Stomach smooth muscle (tissue), 2 donors: ENCODE results near the gene KIF26B.

Experiments
- H3K27ac ChIP-seq: one replicate; pipeline ENCODE4 v1.7.0; 2013; ENCODE audit warnings: mild to moderate bottlenecking, low read length, inconsistent platforms
- H3K27me3 ChIP-seq, 2 donors: one replicate each; pipeline ENCODE4 v1.7.0; 2013; ENCODE audit warnings: low read length in 2 of 2; ENCODE audit not compliant: insufficient read depth in 2 of 2, control insufficient read depth in 1 of 2
- H3K36me3 ChIP-seq, 2 donors: one replicate each; pipeline ENCODE4 v1.7.0; 2013; ENCODE audit warnings: low read length in 2 of 2; ENCODE audit not compliant: control insufficient read depth in 2 of 2, insufficient read depth in 2 of 2
- H3K4me1 ChIP-seq: one replicate; pipeline ENCODE4 v1.7.0; 2013; ENCODE audit warnings: low read length; ENCODE audit not compliant: control insufficient read depth, insufficient read depth
- H3K4me3 ChIP-seq, 2 donors: one replicate each; pipeline ENCODE4 v1.7.0; 2013; ENCODE audit warnings: low read length in 2 of 2
- H3K9ac ChIP-seq, 2 donors: one replicate each; pipeline ENCODE4 v1.7.0; 2013; ENCODE audit warnings: low read length in 2 of 2, mild to moderate bottlenecking in 1 of 2
- H3K9me3 ChIP-seq, 2 donors: one replicate each; pipeline ENCODE4 v1.7.0; 2013; ENCODE audit warnings: low read length in 2 of 2; ENCODE audit not compliant: control insufficient read depth in 2 of 2
- donor health status: healthy.
- donor health status: Pancreatic carcinoma.

KIF26B gene

GRCh38 chr1:245420926-245421325 lies 266.1 kb downstream of the KIF26B start:
- no peak overlapping the region for H3K4me3 ChIP-seq
- no peaks in the 10 kb centered on the region for H3K9me3 ChIP-seq
- H3K27ac ChIP-seq: no peak overlapping the region
- H3K27me3 ChIP-seq: no peaks in the 10 kb centered on the region
- H3K4me1 ChIP-seq: no peaks in the 10 kb centered on the region
- H3K36me3 ChIP-seq: no peaks in the 10 kb centered on the region
- no peak overlapping the region for H3K9ac ChIP-seq

DNA sequence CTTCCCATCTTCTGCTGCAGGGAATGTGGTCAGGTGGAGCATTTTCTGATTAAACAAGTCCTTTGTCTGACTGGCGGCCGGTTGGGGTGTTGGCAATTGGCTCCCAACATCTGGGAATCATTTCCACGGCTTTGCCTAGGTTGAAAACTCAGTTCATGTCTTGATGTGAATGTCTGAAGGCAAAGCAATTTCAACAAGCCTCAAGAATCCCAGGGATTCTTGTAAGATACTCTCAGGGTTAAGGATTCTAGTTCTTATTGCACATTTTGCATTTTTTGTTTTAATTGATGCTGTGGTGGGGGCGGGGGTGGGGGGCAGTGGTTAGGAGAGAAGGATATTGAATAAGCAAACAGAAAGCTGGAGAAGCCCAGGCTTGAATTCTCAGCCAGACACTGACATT lies 273.9 kb downstream of the KIF26B start:
- Histone ChIP-seq H3K9me3 (no peaks in the 10 kb centered on the region), H3K4me3 (no peak overlapping the region), H3K36me3 (no peaks in the 10 kb centered on the region), H3K27me3 (no peaks in the 10 kb centered on the region), H3K9ac (no peak overlapping the region), H3K27ac (no peak overlapping the region), H3K4me1 (no peaks in the 10 kb centered on the region)

GRCh38 chr1:245431706-245432105 lies 276.9 kb downstream of the KIF26B start:
- H3K27me3 ChIP-seq: no peaks in the 10 kb centered on the region
- H3K27ac ChIP-seq: no peak overlapping the region
- H3K4me3 ChIP-seq: no peak overlapping the region
- H3K4me1 ChIP-seq: no peaks in the 10 kb centered on the region
- H3K36me3 ChIP-seq: no peaks in the 10 kb centered on the region
- no peaks in the 10 kb centered on the region for H3K9me3 ChIP-seq
- H3K9ac ChIP-seq: no peak overlapping the region

DNA sequence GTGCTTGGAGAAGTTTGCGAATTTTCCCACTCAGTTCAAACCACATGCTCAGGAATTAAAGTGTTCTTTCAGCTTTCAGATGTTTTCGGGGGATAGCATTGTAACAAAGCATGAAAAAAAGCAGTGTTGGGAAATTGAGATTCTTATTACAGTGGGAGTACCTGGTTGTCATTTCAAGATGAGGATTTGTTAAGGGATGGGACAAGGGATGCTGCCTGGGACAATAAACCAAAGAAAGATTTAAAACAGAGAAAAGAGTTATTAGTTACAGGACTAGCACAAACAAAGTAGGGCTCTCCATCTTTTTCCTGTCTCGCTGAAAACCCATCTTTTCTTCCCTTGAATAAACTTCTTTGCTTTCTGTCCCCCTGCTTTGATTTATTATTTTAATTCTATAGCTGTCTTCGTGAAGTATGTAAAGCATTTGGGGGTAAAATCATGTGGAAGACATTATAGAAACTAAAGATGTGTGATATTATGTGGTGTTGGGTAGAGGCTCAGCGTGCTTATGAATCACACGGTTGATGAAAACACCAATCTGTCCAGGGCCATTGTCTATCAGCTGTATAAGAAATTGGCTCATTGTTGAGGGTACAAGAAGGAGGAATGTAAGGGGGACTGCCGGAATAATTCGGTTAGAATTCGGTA lies 277.6 kb downstream of the KIF26B start:
- Histone ChIP-seq H3K9me3 (no peaks in the 10 kb centered on the region), H3K4me3 (no peak overlapping the region), H3K36me3 (no peaks in the 10 kb centered on the region), H3K27me3 (no peaks in the 10 kb centered on the region), H3K4me1 (no peaks in the 10 kb centered on the region), H3K9ac (no peak overlapping the region), H3K27ac (no peak overlapping the region)

DNA sequence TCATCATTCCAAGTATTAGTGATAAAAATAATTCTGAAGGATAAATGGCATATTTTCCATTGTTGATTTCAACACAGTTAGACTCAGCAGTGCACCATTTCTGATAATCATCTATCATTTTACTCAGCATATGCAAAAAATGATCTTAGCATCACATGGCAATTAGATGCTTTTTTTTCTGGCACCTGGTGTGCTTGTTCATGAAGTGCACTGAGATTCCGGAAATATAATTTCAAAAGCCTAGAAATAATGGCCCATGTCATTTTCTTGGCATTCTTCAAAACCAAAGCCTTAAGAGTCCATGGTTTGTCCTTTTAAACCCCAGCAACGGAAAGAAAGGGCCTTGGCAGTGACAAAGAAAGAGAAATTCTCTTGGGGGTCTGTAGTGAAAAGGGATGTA lies 278.8 kb downstream of the KIF26B start:
- no peak overlapping the region for H3K4me3 ChIP-seq
- no peaks in the 10 kb centered on the region for H3K9me3 ChIP-seq
- no peaks in the 10 kb centered on the region for H3K27me3 ChIP-seq
- no peaks in the 10 kb centered on the region for H3K36me3 ChIP-seq
- H3K27ac ChIP-seq: no peak overlapping the region
- H3K9ac ChIP-seq: no peak overlapping the region
- no peaks in the 10 kb centered on the region for H3K4me1 ChIP-seq

DNA sequence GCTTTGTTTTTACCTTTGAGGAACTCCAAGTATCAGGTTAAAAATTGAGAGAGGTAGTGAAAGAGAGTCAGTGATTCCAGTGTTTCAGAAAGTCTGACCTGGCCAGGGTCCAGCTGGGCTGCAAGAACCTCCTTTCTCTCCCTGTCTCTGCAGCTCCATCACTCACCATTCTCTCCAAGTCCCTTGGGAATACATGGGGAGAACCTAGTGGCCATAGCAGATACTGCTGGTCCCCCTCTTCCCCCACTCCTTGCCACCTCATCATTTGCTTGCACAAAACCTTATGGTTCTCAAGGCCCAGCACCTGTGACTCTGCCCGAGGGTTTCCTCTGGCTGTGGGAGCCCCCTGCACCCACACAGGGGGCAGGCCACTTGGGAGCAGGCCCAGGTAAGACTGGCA lies 279.5 kb downstream of the KIF26B start:
- Histone ChIP-seq H3K4me1 (no peaks in the 10 kb centered on the region), H3K9ac (no peak overlapping the region), H3K36me3 (no peaks in the 10 kb centered on the region), H3K27ac (no peak overlapping the region), H3K27me3 (no peaks in the 10 kb centered on the region), H3K4me3 (no peak overlapping the region), H3K9me3 (no peaks in the 10 kb centered on the region)

- H3K27ac ChIP-seq: no peak overlapping the region
- no peak overlapping the region for H3K9ac ChIP-seq
- no peaks in the 10 kb centered on the region for H3K9me3 ChIP-seq
- H3K4me3 ChIP-seq: no peak overlapping the region
- H3K4me1 ChIP-seq: no peaks in the 10 kb centered on the region
- H3K27me3 ChIP-seq: peaks cover 0 to 3% of the 10 kb centered on the region in 2 donors
- no peaks in the 10 kb centered on the region for H3K36me3 ChIP-seq
Measured at GRCh38 chr1:245436407-245436806, 281.6 kb downstream of the KIF26B start.

GRCh38 chr1:245437369-245438062 lies 282.7 kb downstream of the KIF26B start:
- Histone ChIP-seq H3K9me3 (no peaks in the 10 kb centered on the region), H3K36me3 (no peaks in the 10 kb centered on the region), H3K4me3 (no peak overlapping the region), H3K4me1 (no peaks in the 10 kb centered on the region), H3K9ac (no peak overlapping the region), H3K27me3 (peaks cover 0 to 3% of the 10 kb centered on the region in 2 donors), H3K27ac (no peak overlapping the region)

DNA sequence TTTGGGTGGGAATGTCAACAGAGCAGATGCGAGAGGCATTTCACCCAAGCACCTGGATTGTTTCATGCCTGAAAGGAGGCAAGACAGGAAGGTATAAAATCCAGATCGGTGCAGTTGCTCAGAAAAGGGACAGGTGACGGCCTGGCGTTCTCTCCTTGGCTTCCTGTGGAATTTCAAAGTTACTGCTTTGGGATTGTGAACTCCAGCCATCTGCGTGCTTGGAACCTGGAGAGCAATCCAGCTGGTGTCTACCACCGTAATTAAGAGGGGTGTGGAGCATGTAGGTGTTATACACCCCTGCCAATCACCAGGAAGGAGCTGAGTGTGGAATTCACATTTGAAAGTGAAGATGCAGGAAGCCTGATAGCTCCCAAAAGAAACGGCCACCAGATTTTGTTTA lies 286.1 kb downstream of the KIF26B start:
- Histone ChIP-seq H3K27me3 (peaks cover 0 to 3% of the 10 kb centered on the region in 2 donors), H3K4me3 (no peak overlapping the region), H3K36me3 (no peaks in the 10 kb centered on the region), H3K4me1 (no peaks in the 10 kb centered on the region), H3K27ac (no peak overlapping the region), H3K9me3 (no peaks in the 10 kb centered on the region), H3K9ac (no peak overlapping the region)

DNA sequence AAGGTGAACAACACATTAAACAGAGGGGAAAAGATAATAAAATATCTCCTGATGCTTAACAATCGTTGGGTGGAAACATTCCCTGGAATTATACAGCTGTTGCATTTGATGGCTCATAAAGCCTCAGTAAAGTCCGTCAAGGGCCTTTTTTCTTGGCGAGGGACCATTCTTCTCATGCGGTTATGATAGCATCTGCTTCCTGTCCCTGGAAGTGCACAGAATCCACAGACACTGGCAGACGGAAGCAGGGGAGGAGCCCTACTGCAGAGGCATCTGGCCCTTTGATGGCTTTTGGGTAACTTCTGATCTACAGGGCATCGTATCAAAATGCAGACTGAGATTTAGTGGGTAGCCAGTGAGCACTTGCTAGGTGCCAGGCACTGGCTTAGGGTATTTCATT lies 286.9 kb downstream of the KIF26B start:
- H3K9me3 ChIP-seq: no peaks in the 10 kb centered on the region
- no peak overlapping the region for H3K9ac ChIP-seq
- no peaks in the 10 kb centered on the region for H3K4me1 ChIP-seq
- H3K27ac ChIP-seq: no peak overlapping the region
- H3K27me3 ChIP-seq: peaks cover 0 to 3% of the 10 kb centered on the region in 2 donors
- no peak overlapping the region for H3K4me3 ChIP-seq
- no peaks in the 10 kb centered on the region for H3K36me3 ChIP-seq

DNA sequence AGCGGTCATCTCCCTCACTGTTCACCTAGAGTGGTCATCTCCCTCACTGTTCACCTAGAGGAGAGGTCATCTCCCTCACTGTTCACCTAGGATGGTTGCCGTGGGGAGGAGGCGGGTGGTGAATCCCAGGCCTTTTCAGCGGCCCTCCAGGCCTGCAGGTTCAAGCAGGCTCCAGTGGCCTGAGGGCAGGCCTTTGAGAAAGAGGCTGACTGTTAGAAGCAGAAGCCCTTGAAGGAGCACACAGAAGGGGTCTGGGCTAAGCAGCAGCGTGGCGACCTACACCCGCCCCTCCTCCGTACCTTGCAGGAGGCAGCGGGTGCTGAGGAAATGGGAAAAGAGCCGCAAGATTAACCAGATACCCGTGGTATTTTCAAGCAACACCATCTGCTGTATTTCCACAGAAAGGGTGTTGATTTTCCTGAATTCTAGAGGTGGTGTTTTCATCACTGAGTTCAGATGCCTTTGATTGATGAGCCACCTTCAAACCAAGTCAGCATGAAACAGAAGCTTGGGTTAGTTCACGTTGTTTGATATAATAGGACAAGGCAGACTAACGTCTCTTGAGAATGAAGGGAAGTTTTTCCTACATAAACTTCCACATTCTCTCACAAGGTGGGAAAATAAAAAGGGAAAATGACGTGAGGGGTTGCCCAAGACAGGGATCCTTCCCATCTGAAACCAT lies 289.5 kb downstream of the KIF26B start:
- Histone ChIP-seq H3K27ac (no peak overlapping the region), H3K9me3 (no peaks in the 10 kb centered on the region), H3K9ac (no peak overlapping the region), H3K4me3 (no peak overlapping the region), H3K36me3 (no peaks in the 10 kb centered on the region), H3K4me1 (peaks cover 1% of the 10 kb centered on the region), H3K27me3 (peaks cover 0 to 3% of the 10 kb centered on the region in 2 donors)
